Lower leg skin (tissue), 3 donors: ENCODE data around the gene FAU.

ENCODE experiments used
- CTCF ChIP-seq, 3 donors: fragments of 450-650 bp; IDR thresholded peaks; one replicate each; pipeline ENCODE4 v1.5.1; 2016; ENCODE audit warnings: antibody characterized with exemption in 3 of 3, mild to moderate bottlenecking in 3 of 3, moderate library complexity in 2 of 3
- POLR2A ChIP-seq, 2 donors: fragments of 450-650 bp; IDR thresholded peaks; one replicate each; pipeline ENCODE4 v1.6.1; 2016 to 2017; ENCODE audit warnings: antibody characterized with exemption in 2 of 2, mild to moderate bottlenecking in 1 of 2, moderate library complexity in 1 of 2

- TF ChIP-seq CTCF (IDR thresholded peaks at IDR 0.05) (no peak), POLR2A (IDR thresholded peaks at IDR 0.05) (no peak)
Observed at GRCh38 chr11:65167656-65168055, 45.7 kb upstream of the FAU start.
